ENCODE data around the gene RELN. TPM values are rescaled to one million over a fixed set of nuclear protein-coding genes. Genes with fewer than 3 reads are reported as not detected.

Gene RELN
- total and polyA plus RNA-seq, 10 of the 15 experiments (the other 5 are each of a cell fraction or from before 2014, with no cell fraction given), result 0.11 to 0.21 TPM; not detected in 8

GRCh38 chr7:103751311-103751880 lies 238.1 kb downstream of the RELN start:
- Histone ChIP-seq H3K79me2 (ENCODE audit: control insufficient read depth, insufficient read depth, low read length) (no peaks in the 10 kb centered on the region), H3K4me1 (ENCODE audit: control insufficient read depth, insufficient read depth, low read length) (no peaks in the 10 kb centered on the region), H3K27ac (ENCODE audit: control insufficient read depth, insufficient read depth) (no peak overlapping the region), H4K20me1 (ENCODE audit: control insufficient read depth, insufficient read depth) (no peaks in the 10 kb centered on the region), H3K4me2 (ENCODE audit: control insufficient read depth, insufficient read depth) (no peak overlapping the region), H3K36me3 (ENCODE audit: control insufficient read depth in 2 of 2, insufficient read depth in 2 of 2, low read length in 1 of 2) (no peaks in the 10 kb centered on the region), H3K4me3 (no peak overlapping the region), H2AFZ (ENCODE audit: control insufficient read depth, low read depth, low read length) (no peak overlapping the region), H3K27me3 (replicated peaks in 1 of 2; ENCODE audit: control insufficient read depth in 2 of 2, insufficient read depth in 2 of 2, low read length in 1 of 2) (no peaks in the 10 kb centered on the region), H3K9me3 (replicated peaks; ENCODE audit: control insufficient read depth, insufficient read depth, low read length) (no peaks in the 10 kb centered on the region), H3K9ac (ENCODE audit: control insufficient read depth, insufficient read depth, low read length) (no peak overlapping the region)
- no peak for TF ChIP-seq YBX1 (IDR thresholded peaks at IDR 0.05)
- no peak for TF ChIP-seq NFXL1 (IDR thresholded peaks at IDR 0.05; ENCODE audit: borderline replicate concordance)
- no peak for TF ChIP-seq MEF2B (IDR thresholded peaks at IDR 0.05; ENCODE audit: partially characterized antibody, poor library complexity, severe bottlenecking)
- no peak for TF ChIP-seq NRF1 (conservative IDR thresholded peaks at IDR 0.05; ENCODE audit: low read depth, low read length)
- TF ChIP-seq USF1 (IDR thresholded peaks at IDR 0.05; ENCODE audit: borderline replicate concordance, extremely low read length, insufficient read depth, low read depth, low read length), result no peak
- TF ChIP-seq SKIL (IDR thresholded peaks at IDR 0.05; ENCODE audit: low read depth, poor library complexity, severe bottlenecking), result no peak
- no peak for TF ChIP-seq LARP7 (IDR thresholded peaks at IDR 0.05)
- no peak for TF ChIP-seq RUNX3 (IDR thresholded peaks at IDR 0.05; ENCODE audit: low read length)
- TF ChIP-seq FOS (IDR thresholded peaks at IDR 0.05; ENCODE audit: borderline replicate concordance, extremely low read depth, insufficient read length), result no peak
- no peak for TF ChIP-seq ZZZ3 (IDR thresholded peaks at IDR 0.05; ENCODE audit: control insufficient read depth, insufficient read length, low read depth)
- TF ChIP-seq ZNF592 (IDR thresholded peaks at IDR 0.05), result no peak
- no peak for TF ChIP-seq E2F8 (IDR thresholded peaks at IDR 0.05; ENCODE audit: low read depth, partially characterized antibody)
- TF ChIP-seq TCF12 (IDR thresholded peaks at IDR 0.05; ENCODE audit: low read depth, low read length), result no peak
- TF ChIP-seq KLF5 (IDR thresholded peaks at IDR 0.05; ENCODE audit: partially characterized antibody), result no peak
- TF ChIP-seq FOXK2 (IDR thresholded peaks at IDR 0.05), result no peak
- POLR2A ChIA-PET, result no interaction called here
- SMC1A ChIA-PET (ENCODE audit: uncharacterized antibody, unreplicated experiment), result no interaction called here
- CTCF ChIA-PET, result no interaction called here
- FAIRE-seq (no peak), ATAC-seq (no peak), DNase-seq (ENCODE audit: low read depth, low spot score) (no peak)
- intact Hi-C loops (cut with micrococcal nuclease; ENCODE audit: unreplicated experiment), result no loop called here
- WGBS (ENCODE audit: insufficient coverage, insufficient replicate concordance, low lambda C conversion rate, missing lambda C conversion rate), result 45% methylated on average over 8 of the region's 8 CpGs
- in situ Hi-C loops (cut with MboI), result no loop called here
- no TSS peak for BruUV-seq (replicated peaks)
- RAD21 ChIA-PET (ENCODE audit: unreplicated experiment), result no interaction called here

All from GM12878 (cell line).